Esophagus muscularis mucosa (tissue), 4 donors: Measurements from ENCODE around the gene ACSL6.

Experiments used
- EP300 ChIP-seq: sonication (generic); formaldehyde crosslinking; IDR thresholded peaks from one replicate; pipeline ENCODE4 v1.6.1; 2017; ENCODE audit warnings: antibody characterized with exemption
- POLR2AphosphoS5 ChIP-seq, 2 donors: sonication (generic); formaldehyde crosslinking; IDR thresholded peaks; one replicate each; pipeline ENCODE4 v1.6.1; 2017; ENCODE audit warnings: antibody characterized with exemption in 2 of 2
- TF ChIP-seq, protein P1 (sequence below), 3 experiments: fragments of 200-600 bp in 2 of 3; fragments of 450-650 bp in 1 of 3; sonication (generic) in 2 of 3; IDR thresholded peaks; one replicate each; pipeline ENCODE4 v1.5.1; 2017 to 2019; ENCODE audit warnings: antibody characterized with exemption in 3 of 3, mild to moderate bottlenecking in 2 of 3, moderate library complexity in 1 of 3

DNA sequence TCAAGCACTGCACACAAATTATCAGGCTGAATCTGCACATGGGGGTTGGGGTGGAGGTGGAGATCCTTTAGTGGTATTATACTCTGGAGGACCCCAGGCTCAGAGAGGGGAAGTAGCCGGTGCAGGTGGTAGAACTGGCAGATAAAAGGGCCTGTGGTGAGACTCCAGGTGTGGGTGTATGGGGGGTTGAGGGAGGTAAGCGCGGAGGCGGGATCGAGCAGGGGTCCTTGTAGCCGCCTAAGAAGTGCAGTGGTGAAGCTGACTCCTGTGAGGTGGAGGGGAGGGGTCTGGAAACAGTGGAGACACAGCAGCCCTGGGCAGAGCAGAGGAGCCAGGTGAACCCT, 841 bp downstream of the ACSL6 start:
- TF ChIP-seq, protein P1, sequence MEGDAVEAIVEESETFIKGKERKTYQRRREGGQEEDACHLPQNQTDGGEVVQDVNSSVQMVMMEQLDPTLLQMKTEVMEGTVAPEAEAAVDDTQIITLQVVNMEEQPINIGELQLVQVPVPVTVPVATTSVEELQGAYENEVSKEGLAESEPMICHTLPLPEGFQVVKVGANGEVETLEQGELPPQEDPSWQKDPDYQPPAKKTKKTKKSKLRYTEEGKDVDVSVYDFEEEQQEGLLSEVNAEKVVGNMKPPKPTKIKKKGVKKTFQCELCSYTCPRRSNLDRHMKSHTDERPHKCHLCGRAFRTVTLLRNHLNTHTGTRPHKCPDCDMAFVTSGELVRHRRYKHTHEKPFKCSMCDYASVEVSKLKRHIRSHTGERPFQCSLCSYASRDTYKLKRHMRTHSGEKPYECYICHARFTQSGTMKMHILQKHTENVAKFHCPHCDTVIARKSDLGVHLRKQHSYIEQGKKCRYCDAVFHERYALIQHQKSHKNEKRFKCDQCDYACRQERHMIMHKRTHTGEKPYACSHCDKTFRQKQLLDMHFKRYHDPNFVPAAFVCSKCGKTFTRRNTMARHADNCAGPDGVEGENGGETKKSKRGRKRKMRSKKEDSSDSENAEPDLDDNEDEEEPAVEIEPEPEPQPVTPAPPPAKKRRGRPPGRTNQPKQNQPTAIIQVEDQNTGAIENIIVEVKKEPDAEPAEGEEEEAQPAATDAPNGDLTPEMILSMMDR (IDR thresholded peaks at IDR 0.05) = no peak
- TF ChIP-seq POLR2AphosphoS5 (IDR thresholded peaks at IDR 0.05) (no peak), EP300 (no peak)
